ENCODE data around the gene COQ6.

The COQ6 gene

DNA sequence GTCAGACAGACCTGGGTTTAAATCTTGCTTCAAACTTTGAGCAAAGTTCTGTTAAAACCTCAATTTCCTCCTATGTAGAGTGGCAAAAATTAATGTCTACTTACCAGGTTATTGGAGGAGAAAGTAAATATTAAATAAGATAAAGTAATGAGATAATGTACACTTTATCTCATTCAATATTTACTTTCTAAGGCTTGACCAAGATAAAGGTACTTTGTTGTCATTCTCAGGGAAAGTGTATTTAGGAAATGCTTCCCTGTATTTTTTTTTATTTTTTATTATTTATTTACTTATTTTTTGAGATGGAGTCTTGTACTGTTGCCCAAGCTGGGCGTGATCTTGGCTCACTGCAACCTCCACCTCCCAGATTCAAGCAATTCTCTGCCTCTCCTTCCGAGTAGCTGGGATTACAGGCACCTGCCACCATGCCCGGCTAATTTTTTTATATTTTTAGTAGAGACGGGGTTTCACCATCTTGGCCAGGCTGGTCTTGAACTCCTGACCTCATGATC lies 4.9 kb upstream of the COQ6 start:
- Histone ChIP-seq H3K4me2 (ENCODE audit: low read depth, low read length, poor library complexity, severe bottlenecking) (no peak overlapping the region), H3K27me3 (ENCODE audit: insufficient read depth, low read length, poor library complexity, severe bottlenecking) (no peaks in the 10 kb centered on the region)

DNA sequence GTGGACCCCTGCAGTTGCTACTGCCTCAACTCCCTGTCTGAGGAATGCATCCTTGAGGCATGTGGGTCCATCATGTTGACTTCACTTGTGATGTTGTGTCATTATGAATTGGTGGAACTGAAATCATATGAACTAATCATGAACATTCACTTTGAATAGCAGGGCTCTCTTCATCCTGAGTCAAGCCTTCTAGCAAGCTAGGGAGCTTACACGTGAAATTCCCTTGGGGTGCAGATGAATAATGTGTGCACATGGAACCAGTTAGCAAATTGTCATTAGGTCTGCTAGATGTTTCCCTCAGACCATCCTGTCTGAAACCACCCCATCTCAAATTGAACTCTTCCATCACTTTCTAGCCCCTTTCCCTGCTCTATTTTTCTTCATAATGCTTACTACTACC lies 3.6 kb downstream of the COQ6 start:
- Histone ChIP-seq H3K9me2 (replicated peaks; ENCODE audit: low read depth, low read length) (no peaks in the 10 kb centered on the region), H3K9ac (ENCODE audit: low read depth, low read length, poor library complexity, severe bottlenecking) (no peak overlapping the region), H3K4me1 (ENCODE audit: insufficient read depth, low read length, poor library complexity, severe bottlenecking) (peaks cover 4% of the 10 kb centered on the region), H3F3A (ENCODE audit: low read depth) (no peaks in the 10 kb centered on the region), H3K4me3 (ENCODE audit: low read length, poor library complexity, severe bottlenecking) (no peak overlapping the region), H2AFZ (ENCODE audit: low read length) (no peak overlapping the region), H3K9me3 (ENCODE audit: insufficient read depth, low read depth, low read length) (no peaks in the 10 kb centered on the region), H3K36me3 (ENCODE audit: insufficient read depth, low read length) (peaks cover 25% of the 10 kb centered on the region; the same call in 1 of the 2 replicates), H3K4me2 (ENCODE audit: low read depth, low read length, poor library complexity, severe bottlenecking) (no peak overlapping the region), H4K20me1 (ENCODE audit: insufficient read depth, low read length, poor library complexity, severe bottlenecking) (no peaks in the 10 kb centered on the region), H3K27me3 (ENCODE audit: insufficient read depth, low read length, poor library complexity, severe bottlenecking) (no peaks in the 10 kb centered on the region), H3K79me2 (ENCODE audit: insufficient read depth, low read length) (peaks cover 9% of the 10 kb centered on the region)
- no peak for TF ChIP-seq EZH2phosphoT487 (IDR thresholded peaks at IDR 0.05; ENCODE audit: borderline replicate concordance)
- TF ChIP-seq, protein P1, sequence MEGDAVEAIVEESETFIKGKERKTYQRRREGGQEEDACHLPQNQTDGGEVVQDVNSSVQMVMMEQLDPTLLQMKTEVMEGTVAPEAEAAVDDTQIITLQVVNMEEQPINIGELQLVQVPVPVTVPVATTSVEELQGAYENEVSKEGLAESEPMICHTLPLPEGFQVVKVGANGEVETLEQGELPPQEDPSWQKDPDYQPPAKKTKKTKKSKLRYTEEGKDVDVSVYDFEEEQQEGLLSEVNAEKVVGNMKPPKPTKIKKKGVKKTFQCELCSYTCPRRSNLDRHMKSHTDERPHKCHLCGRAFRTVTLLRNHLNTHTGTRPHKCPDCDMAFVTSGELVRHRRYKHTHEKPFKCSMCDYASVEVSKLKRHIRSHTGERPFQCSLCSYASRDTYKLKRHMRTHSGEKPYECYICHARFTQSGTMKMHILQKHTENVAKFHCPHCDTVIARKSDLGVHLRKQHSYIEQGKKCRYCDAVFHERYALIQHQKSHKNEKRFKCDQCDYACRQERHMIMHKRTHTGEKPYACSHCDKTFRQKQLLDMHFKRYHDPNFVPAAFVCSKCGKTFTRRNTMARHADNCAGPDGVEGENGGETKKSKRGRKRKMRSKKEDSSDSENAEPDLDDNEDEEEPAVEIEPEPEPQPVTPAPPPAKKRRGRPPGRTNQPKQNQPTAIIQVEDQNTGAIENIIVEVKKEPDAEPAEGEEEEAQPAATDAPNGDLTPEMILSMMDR (conservative IDR thresholded peaks at IDR 0.05; ENCODE audit: low read length): no peak

More for the DNA sequence above, 4.9 kb upstream of the COQ6 start:
- Histone ChIP-seq H3K9me2 (replicated peaks; ENCODE audit: low read depth, low read length) (no peaks in the 10 kb centered on the region), H3K4me3 (ENCODE audit: low read length, poor library complexity, severe bottlenecking) (no peak overlapping the region), H3K9me3 (ENCODE audit: insufficient read depth, low read depth, low read length) (no peaks in the 10 kb centered on the region), H3K79me2 (ENCODE audit: insufficient read depth, low read length) (no peaks in the 10 kb centered on the region), H3K36me3 (ENCODE audit: insufficient read depth, low read length) (no peaks in the 10 kb centered on the region), H3K9ac (ENCODE audit: low read depth, low read length, poor library complexity, severe bottlenecking) (no peak overlapping the region), H4K20me1 (ENCODE audit: insufficient read depth, low read length, poor library complexity, severe bottlenecking) (no peaks in the 10 kb centered on the region), H3F3A (ENCODE audit: low read depth) (no peaks in the 10 kb centered on the region), H2AFZ (ENCODE audit: low read length) (no peak overlapping the region), H3K4me1 (ENCODE audit: insufficient read depth, low read length, poor library complexity, severe bottlenecking) (no peaks in the 10 kb centered on the region)
- TF ChIP-seq, protein P1 (conservative IDR thresholded peaks at IDR 0.05; ENCODE audit: low read length): no peak
- TF ChIP-seq EZH2phosphoT487 (IDR thresholded peaks at IDR 0.05; ENCODE audit: borderline replicate concordance): no peak

DNA sequence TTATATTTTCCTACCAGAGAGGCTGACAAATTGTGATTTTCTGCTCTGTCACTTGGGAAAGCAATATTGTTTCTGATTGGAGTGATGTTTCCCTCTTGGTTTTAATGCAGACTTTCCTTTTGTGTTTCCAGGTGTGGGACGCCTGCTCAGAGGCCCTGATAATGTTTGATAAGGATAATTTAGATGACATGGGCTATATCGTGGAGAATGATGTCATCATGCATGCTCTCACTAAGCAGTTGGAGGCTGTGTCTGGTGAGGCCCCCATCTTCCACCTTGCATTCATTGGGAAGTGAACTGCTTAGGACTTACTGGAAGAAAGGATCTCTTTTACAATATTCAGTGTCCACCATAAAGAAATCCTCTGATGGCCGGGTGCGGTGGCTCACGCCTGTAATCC lies 5.6 kb downstream of the COQ6 start:
- Histone ChIP-seq H3K4me1 (ENCODE audit: insufficient read depth, low read length, poor library complexity, severe bottlenecking) (peaks cover 4% of the 10 kb centered on the region), H3K4me2 (ENCODE audit: low read depth, low read length, poor library complexity, severe bottlenecking) (no peak overlapping the region), H4K20me1 (ENCODE audit: insufficient read depth, low read length, poor library complexity, severe bottlenecking) (no peaks in the 10 kb centered on the region), H3K79me2 (ENCODE audit: insufficient read depth, low read length) (peaks cover 7% of the 10 kb centered on the region), H3F3A (ENCODE audit: low read depth) (no peaks in the 10 kb centered on the region), H3K9me3 (ENCODE audit: insufficient read depth, low read depth, low read length) (no peaks in the 10 kb centered on the region), H3K9me2 (replicated peaks; ENCODE audit: low read depth, low read length) (no peaks in the 10 kb centered on the region), H3K4me3 (ENCODE audit: low read length, poor library complexity, severe bottlenecking) (no peak overlapping the region), H3K36me3 (ENCODE audit: insufficient read depth, low read length) (peaks cover 41% of the 10 kb centered on the region; the same call in 1 of the 2 replicates), H3K9ac (ENCODE audit: low read depth, low read length, poor library complexity, severe bottlenecking) (no peak overlapping the region), H2AFZ (ENCODE audit: low read length) (no peak overlapping the region), H3K27me3 (ENCODE audit: insufficient read depth, low read length, poor library complexity, severe bottlenecking) (no peaks in the 10 kb centered on the region)
- TF ChIP-seq, protein P1 (conservative IDR thresholded peaks at IDR 0.05; ENCODE audit: low read length): no peak
- no peak for TF ChIP-seq EZH2phosphoT487 (IDR thresholded peaks at IDR 0.05; ENCODE audit: borderline replicate concordance)
